MCF 10A (cell line): ENCODE results near the gene TET3. TPM values are rescaled to one million over a fixed set of nuclear protein-coding genes. Genes with fewer than 3 reads are reported as not detected.

Source experiments
- BruUV-seq: library from RNA; stranded (reverse); fragments of 400-500 nt; replicated peaks from 2 replicates; lab custom pipeline; 2021; lab: Mats Ljungman, UMichigan
- CTCF ChIA-PET: fragments of 300-600 bp; sonication (Branson Sonifier 250); formaldehyde crosslinking; extraction: SDS; loops from one replicate; lab custom pipeline; 2021; ENCODE audit warnings: antibody characterized with exemption, inconsistent platforms; lab: Yijun Ruan, JAX
- POLR2A ChIA-PET: fragments of 300-600, 350-650 bp; sonication (Branson Sonifier 250); formaldehyde crosslinking; extraction: SDS; loops from one replicate; lab custom pipeline; 2020; ENCODE audit warnings: antibody characterized with exemption, inconsistent platforms; lab: Yijun Ruan, JAX
- DNase-seq: peaks from one replicate; pipeline ENCODE4 v3.0.0-alpha.2; 2018; ENCODE audit not compliant: unreplicated experiment
- H3K27ac Mint-ChIP-seq: one replicate; pipeline ENCODE4 v1.8.0; 2022; ENCODE audit warnings: mild to moderate bottlenecking, low read depth, mixed read lengths; ENCODE audit not compliant: unreplicated experiment
- H3K27me3 Mint-ChIP-seq: one replicate; pipeline ENCODE4 v1.8.0; 2022; ENCODE audit warnings: mixed read lengths; ENCODE audit not compliant: insufficient read depth, unreplicated experiment
- H3K36me3 Mint-ChIP-seq: one replicate; pipeline ENCODE4 v1.8.0; 2022; ENCODE audit warnings: mild to moderate bottlenecking, moderate library complexity, mixed read lengths; ENCODE audit not compliant: insufficient read depth, unreplicated experiment
- H3K4me1 Mint-ChIP-seq: one replicate; pipeline ENCODE4 v1.8.0; 2022; ENCODE audit warnings: mixed read lengths; ENCODE audit not compliant: insufficient read depth, unreplicated experiment
- H3K4me3 Mint-ChIP-seq: one replicate; pipeline ENCODE4 v1.8.0; 2022; ENCODE audit warnings: mild to moderate bottlenecking, moderate library complexity, mixed read lengths; ENCODE audit not compliant: unreplicated experiment
- H3K9me3 Mint-ChIP-seq: one replicate; pipeline ENCODE4 v1.8.0; 2022; ENCODE audit warnings: mixed read lengths; ENCODE audit not compliant: unreplicated experiment
- intact Hi-C: fragments of 100-400 bp; cut with micrococcal nuclease; formaldehyde crosslinking; loops from 2 replicates; pipeline ENCODE4 v1.14.1; 2022
- total RNA-seq: library from RNA; stranded (reverse); gene quantifications from 2 replicates; pipeline ENCODE4 v1.2.3, GENCODE V29; 2022
- TF ChIP-seq, protein P1 (sequence below): fragments of 200-600 bp; IDR thresholded peaks from one replicate; pipeline ENCODE4 v1.8.0; 2022; ENCODE audit warnings: antibody characterized with exemption, mild to moderate bottlenecking; ENCODE audit not compliant: unreplicated experiment

Gene TET3
- total RNA-seq, 1 experiment from 2014 or later = 17.5 TPM

- intact Hi-C loops = no loop called here
- peaks cover 98% of the 10 kb centered on the region for H3K36me3 Mint-ChIP-seq
- TF ChIP-seq, protein P1, sequence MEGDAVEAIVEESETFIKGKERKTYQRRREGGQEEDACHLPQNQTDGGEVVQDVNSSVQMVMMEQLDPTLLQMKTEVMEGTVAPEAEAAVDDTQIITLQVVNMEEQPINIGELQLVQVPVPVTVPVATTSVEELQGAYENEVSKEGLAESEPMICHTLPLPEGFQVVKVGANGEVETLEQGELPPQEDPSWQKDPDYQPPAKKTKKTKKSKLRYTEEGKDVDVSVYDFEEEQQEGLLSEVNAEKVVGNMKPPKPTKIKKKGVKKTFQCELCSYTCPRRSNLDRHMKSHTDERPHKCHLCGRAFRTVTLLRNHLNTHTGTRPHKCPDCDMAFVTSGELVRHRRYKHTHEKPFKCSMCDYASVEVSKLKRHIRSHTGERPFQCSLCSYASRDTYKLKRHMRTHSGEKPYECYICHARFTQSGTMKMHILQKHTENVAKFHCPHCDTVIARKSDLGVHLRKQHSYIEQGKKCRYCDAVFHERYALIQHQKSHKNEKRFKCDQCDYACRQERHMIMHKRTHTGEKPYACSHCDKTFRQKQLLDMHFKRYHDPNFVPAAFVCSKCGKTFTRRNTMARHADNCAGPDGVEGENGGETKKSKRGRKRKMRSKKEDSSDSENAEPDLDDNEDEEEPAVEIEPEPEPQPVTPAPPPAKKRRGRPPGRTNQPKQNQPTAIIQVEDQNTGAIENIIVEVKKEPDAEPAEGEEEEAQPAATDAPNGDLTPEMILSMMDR = no peak
- CTCF ChIA-PET = interaction anchor here (0.6 kb wide), 1 partner anchor 54 kb away, joined by 3 read pairs; no protein-coding TSS in a partner anchor
- H3K4me3 Mint-ChIP-seq = no peak overlapping the region
- POLR2A ChIA-PET = interaction anchor here (0.6 to 3.5 kb wide), 3 partner anchors 10 to 150 kb away, joined by 4 to 8 read pairs (median 6); no protein-coding TSS in a partner anchor
- H3K4me1 Mint-ChIP-seq = peaks cover 19% of the 10 kb centered on the region
- no peaks in the 10 kb centered on the region for H3K27me3 Mint-ChIP-seq
- no peak for DNase-seq
- H3K9me3 Mint-ChIP-seq = no peaks in the 10 kb centered on the region
- H3K27ac Mint-ChIP-seq = no peak overlapping the region
- no TSS peak for BruUV-seq
These were observed 37.2 kb upstream of the TET3 start for GRCh38 chr2:73947412-73948018.

DNA sequence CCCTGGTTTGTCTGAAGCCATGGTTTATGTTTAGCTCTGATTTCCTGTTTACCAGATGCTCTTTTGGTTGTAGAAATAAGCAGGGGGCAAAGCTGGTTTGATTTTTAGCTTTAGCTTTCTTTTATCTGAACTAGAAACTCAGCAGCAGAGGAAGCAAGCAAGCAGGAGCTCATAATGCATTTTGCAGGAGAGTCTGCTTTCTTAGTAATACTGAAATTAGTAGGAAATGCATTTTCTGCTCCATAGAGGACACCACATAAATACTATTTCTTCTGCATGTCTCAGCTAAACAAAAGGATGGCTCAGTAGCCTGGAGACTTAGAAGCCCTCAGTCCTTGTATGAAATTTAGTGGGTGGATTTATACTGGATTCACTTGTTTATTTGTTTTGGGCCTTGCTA is 34.9 kb upstream of the TET3 start:
- CTCF ChIA-PET = interaction anchor here (0.7 kb wide), 1 partner anchor 60 kb away, joined by 3 read pairs; no protein-coding TSS in a partner anchor
- H3K4me1 Mint-ChIP-seq = peaks cover 18% of the 10 kb centered on the region
- H3K36me3 Mint-ChIP-seq = peaks cover 93% of the 10 kb centered on the region

GRCh38 chr2:73952499-73953446 is 31.9 kb upstream of the TET3 start:
- no peaks in the 10 kb centered on the region for H3K9me3 Mint-ChIP-seq
- POLR2A ChIA-PET = interaction anchor here (1.7 to 2.7 kb wide), 2 partner anchors 9 to 14 kb away, joined by 4 to 9 read pairs; no protein-coding TSS in a partner anchor

More for the DNA sequence above, 34.9 kb upstream of the TET3 start:
- TF ChIP-seq, protein P1 = no peak
- DNase-seq = no peak
- no TSS peak for BruUV-seq
- POLR2A ChIA-PET = interaction anchor here (0.7 to 3.5 kb wide), 4 partner anchors 9 to 44 kb away, joined by 3 to 8 read pairs (median 4); no protein-coding TSS in a partner anchor
- H3K27me3 Mint-ChIP-seq = no peaks in the 10 kb centered on the region
- intact Hi-C loops = no loop called here
- no peaks in the 10 kb centered on the region for H3K9me3 Mint-ChIP-seq
- H3K4me3 Mint-ChIP-seq = no peak overlapping the region
- no peak overlapping the region for H3K27ac Mint-ChIP-seq

More at GRCh38 chr2:73952499-73953446, 31.9 kb upstream of the TET3 start:
- CTCF ChIA-PET = interaction anchor here (0.5 to 1.5 kb wide), 2 partner anchors 199 to 738 kb away, joined by 3 read pairs; no protein-coding TSS in a partner anchor
- H3K4me1 Mint-ChIP-seq = peaks cover 12% of the 10 kb centered on the region
- no peaks in the 10 kb centered on the region for H3K27me3 Mint-ChIP-seq
- no peak overlapping the region for H3K4me3 Mint-ChIP-seq
- no TSS peak for BruUV-seq
- H3K36me3 Mint-ChIP-seq = peaks cover 95% of the 10 kb centered on the region
- DNase-seq = peak; percentile 27
- H3K27ac Mint-ChIP-seq = peak overlapping the region; percentile 10
- TF ChIP-seq, protein P1 = no peak
- intact Hi-C loops = no loop called here
